Panc1 (cell line): ENCODE data around the gene LLPH.

Experiments
- POLR2AphosphoS5 ChIP-seq: IDR thresholded peaks from 2 replicates; pipeline ENCODE4 v1.6.1; 2012; ENCODE audit warnings: mild to moderate bottlenecking, low read depth, low read length, moderate library complexity
- SIN3A ChIP-seq: IDR thresholded peaks from 2 replicates; pipeline ENCODE4 v1.6.1; 2012; ENCODE audit warnings: low read depth, mild to moderate bottlenecking, low read length, moderate library complexity, borderline replicate concordance; ENCODE audit not compliant: insufficient read depth
- TCF7L2 ChIP-seq: IDR thresholded peaks from 2 replicates; pipeline ENCODE4 v1.6.1; 2011; ENCODE audit warnings: mild to moderate bottlenecking, low read depth, low read length, inconsistent platforms
- TF ChIP-seq, protein P1 (sequence below): fragments of 450-650 bp; IDR thresholded peaks from 2 replicates; pipeline ENCODE4 v1.5.1; 2017; ENCODE audit warnings: mild to moderate bottlenecking
- TF ChIP-seq, protein P2 (sequence below), 2 experiments: IDR thresholded peaks; 2 replicates each; pipeline ENCODE4 v1.6.1; 2011 to 2012; ENCODE audit warnings: low read depth in 2 of 2, control low read depth in 1 of 2, low read length in 1 of 2, mild to moderate bottlenecking in 1 of 2, moderate library complexity in 1 of 2; ENCODE audit not compliant: insufficient read depth in 1 of 2

DNA sequence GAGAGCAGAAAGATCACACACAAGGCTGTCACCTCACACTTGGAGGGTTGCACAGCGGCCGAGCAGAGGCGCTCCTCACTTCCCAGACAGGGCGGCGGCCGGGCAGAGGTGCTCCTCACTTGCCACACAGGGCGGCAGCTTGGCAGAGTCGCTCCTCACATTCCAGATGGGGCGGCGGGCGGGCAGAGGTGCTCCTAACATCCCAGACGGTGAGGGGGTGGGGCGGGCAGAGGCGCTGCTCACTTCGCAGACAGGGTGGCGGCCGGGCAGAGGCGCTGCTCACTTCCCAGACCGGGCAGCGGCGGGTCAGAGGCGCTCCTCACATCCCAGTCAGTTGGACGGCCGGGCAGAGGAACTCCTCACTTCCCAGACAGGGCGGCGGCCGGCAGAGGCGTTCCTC is 30.2 kb upstream of the LLPH start:
- TF ChIP-seq, protein P1, sequence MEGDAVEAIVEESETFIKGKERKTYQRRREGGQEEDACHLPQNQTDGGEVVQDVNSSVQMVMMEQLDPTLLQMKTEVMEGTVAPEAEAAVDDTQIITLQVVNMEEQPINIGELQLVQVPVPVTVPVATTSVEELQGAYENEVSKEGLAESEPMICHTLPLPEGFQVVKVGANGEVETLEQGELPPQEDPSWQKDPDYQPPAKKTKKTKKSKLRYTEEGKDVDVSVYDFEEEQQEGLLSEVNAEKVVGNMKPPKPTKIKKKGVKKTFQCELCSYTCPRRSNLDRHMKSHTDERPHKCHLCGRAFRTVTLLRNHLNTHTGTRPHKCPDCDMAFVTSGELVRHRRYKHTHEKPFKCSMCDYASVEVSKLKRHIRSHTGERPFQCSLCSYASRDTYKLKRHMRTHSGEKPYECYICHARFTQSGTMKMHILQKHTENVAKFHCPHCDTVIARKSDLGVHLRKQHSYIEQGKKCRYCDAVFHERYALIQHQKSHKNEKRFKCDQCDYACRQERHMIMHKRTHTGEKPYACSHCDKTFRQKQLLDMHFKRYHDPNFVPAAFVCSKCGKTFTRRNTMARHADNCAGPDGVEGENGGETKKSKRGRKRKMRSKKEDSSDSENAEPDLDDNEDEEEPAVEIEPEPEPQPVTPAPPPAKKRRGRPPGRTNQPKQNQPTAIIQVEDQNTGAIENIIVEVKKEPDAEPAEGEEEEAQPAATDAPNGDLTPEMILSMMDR = no peak
- no peak for TF ChIP-seq POLR2AphosphoS5
- TF ChIP-seq TCF7L2 = no peak
- TF ChIP-seq, protein P2, sequence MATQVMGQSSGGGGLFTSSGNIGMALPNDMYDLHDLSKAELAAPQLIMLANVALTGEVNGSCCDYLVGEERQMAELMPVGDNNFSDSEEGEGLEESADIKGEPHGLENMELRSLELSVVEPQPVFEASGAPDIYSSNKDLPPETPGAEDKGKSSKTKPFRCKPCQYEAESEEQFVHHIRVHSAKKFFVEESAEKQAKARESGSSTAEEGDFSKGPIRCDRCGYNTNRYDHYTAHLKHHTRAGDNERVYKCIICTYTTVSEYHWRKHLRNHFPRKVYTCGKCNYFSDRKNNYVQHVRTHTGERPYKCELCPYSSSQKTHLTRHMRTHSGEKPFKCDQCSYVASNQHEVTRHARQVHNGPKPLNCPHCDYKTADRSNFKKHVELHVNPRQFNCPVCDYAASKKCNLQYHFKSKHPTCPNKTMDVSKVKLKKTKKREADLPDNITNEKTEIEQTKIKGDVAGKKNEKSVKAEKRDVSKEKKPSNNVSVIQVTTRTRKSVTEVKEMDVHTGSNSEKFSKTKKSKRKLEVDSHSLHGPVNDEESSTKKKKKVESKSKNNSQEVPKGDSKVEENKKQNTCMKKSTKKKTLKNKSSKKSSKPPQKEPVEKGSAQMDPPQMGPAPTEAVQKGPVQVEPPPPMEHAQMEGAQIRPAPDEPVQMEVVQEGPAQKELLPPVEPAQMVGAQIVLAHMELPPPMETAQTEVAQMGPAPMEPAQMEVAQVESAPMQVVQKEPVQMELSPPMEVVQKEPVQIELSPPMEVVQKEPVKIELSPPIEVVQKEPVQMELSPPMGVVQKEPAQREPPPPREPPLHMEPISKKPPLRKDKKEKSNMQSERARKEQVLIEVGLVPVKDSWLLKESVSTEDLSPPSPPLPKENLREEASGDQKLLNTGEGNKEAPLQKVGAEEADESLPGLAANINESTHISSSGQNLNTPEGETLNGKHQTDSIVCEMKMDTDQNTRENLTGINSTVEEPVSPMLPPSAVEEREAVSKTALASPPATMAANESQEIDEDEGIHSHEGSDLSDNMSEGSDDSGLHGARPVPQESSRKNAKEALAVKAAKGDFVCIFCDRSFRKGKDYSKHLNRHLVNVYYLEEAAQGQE (IDR thresholded peaks at IDR 0.05; ENCODE audit: insufficient read depth in 1 of 2, low read depth in 2 of 2, low read length in 1 of 2) = no peak
- TF ChIP-seq SIN3A = no peak
